HG03280 (cell line): ENCODE data around the gene OLFM4.
"Not testable (repeated sequence)": the region's sequence is repeated elsewhere in the genome, so short reads cannot be mapped to it uniquely, and the experiment has no call there.

Source experiments
- ATAC-seq: cut with Tn5 transposase; IDR thresholded peaks from one replicate; pipeline ENCODE4 v1.9.1; 2021; ENCODE audit warnings: mild to moderate bottlenecking, moderate library complexity; ENCODE audit not compliant: unreplicated experiment

Gene OLFM4

DNA sequence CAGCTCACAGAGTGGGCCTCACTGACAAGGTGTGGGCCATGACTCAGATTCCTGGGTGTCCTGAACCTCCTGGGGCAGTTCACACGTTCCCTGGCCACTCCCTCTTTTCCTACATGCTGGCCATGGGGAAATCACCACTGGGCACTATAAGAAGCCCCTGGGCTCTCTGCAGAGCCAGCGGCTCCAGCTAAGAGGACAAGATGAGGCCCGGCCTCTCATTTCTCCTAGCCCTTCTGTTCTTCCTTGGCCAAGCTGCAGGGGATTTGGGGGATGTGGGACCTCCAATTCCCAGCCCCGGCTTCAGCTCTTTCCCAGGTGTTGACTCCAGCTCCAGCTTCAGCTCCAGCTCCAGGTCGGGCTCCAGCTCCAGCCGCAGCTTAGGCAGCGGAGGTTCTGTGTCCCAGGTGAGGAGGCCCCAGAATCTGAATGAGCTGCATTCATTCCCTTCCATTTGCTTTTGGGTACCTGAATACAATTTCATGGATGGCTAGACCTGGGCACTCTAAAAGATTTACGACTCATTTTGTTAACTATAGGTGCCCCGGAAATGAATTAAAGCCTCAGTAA is at the start of gene OLFM4:
TSS of gene OLFM4 (plus strand) at position 177 of the 567 bp plus-strand sequence. CDS start at position 201, 24 bp downstream.
- ATAC-seq, result no peak

DNA sequence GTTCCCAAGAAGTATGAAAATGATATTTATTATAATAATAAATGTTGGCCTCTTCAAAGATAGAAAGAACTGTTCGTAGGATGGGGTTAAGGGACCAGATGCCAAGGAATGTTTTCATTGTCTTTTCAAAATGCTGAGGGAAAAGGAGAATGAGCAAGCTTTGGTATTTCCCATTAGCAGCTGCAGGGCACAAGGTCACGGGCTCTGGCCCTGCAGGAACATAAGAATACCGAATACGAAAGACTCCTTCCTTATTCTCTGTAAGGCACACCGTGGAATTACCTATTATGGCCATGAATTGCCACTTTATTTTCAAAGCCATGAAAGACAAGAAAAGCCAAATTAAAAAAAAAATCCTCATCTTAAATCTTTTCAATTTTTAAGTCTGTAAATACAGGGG is 49.6 kb upstream of the OLFM4 start:
- no peak for ATAC-seq

DNA sequence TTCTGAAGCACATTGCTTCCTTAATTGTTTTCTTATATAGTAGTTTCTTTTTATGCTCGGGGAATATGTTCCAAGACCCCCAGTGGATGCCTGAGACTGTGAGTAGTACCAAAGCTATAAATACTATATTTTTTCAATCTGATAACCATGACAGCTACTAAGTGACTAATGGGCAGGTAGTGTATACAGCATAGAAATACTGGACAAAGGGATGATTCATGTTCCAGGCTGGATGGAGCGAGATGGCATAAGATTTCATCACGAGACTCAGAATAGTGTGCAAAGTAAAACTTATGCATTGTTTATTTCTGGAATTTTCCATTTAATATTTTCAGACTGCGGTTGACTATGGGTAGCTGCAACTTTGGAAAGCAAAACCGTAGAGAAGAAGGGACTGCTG is 47.9 kb upstream of the OLFM4 start:
- no peak for ATAC-seq

GRCh38 chr13:52983836-52984235 is 44.8 kb upstream of the OLFM4 start:
- ATAC-seq, result no peak

GRCh38 chr13:52984881-52985363 is 43.7 kb upstream of the OLFM4 start:
- no peak for ATAC-seq

GRCh38 chr13:52991344-52992020 is 37.1 kb upstream of the OLFM4 start:
- no peak for ATAC-seq

GRCh38 chr13:52992110-52992509 is 36.5 kb upstream of the OLFM4 start:
- no peak for ATAC-seq

DNA sequence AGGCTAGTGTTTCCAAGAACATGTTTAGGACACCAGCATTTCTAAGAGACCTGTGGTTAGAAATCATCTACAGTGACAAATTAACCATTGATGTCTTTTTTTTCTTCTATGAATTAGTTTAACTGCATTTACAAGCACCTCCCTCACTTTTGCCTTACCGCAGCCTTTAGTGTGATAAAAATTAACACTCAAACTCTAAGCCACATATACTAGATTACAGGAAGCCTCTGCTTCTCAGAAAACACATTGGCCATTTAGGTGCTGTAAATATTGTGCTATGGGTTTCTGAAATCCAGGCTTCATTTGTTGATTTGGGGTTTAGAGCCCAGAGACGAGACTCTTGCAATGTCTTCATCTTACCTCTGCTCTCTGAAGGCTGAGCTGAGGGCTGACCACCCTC is 34.6 kb upstream of the OLFM4 start:
- no peak for ATAC-seq

- no peak for ATAC-seq
These were observed 33.7 kb upstream of the OLFM4 start for GRCh38 chr13:52994865-52995264.

- ATAC-seq, result no peak
These were observed 32.7 kb upstream of the OLFM4 start for GRCh38 chr13:52995946-52996345.

DNA sequence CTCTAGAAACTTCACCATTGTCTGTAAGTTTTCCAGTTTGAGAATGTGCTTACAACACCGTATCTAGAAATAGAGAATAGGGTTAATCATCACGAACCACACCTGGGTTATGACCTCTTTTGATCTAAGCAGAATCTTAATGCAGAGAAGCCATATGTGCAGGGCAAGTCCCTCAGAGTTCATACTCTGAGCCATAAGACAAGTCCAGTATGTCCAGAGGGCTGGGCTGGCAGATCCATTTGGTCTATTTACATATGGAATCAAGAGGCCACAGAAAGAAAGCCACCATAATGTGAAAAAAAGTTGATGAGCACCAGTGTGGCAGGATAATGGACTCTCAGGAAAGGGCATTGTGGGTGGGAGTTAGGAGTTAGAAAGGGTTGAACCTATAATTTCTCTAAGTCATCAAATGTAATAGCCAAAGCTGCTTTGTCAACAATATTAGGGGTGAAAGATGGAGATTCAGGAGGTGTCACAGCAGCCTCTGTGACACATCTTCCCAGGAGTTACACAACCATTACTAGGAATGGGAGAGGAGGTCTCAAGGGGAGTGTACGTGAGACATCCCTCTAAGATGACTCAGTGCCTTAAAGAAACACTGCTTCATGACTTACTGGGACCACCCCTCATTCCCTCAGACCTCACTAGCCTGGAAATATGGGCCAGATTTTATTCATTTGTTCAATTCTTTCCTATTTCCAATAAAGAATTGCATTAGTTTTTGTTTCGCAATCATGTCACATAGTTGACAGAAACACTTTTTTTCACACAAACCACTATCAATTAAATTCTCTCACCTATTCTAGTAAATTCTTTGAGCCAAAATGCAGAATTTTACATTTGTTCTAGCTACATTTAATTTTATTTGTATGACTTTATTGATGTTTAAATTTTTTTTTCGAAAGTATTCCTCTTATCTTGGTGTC is 30.4 kb upstream of the OLFM4 start:
- no peak for ATAC-seq

DNA sequence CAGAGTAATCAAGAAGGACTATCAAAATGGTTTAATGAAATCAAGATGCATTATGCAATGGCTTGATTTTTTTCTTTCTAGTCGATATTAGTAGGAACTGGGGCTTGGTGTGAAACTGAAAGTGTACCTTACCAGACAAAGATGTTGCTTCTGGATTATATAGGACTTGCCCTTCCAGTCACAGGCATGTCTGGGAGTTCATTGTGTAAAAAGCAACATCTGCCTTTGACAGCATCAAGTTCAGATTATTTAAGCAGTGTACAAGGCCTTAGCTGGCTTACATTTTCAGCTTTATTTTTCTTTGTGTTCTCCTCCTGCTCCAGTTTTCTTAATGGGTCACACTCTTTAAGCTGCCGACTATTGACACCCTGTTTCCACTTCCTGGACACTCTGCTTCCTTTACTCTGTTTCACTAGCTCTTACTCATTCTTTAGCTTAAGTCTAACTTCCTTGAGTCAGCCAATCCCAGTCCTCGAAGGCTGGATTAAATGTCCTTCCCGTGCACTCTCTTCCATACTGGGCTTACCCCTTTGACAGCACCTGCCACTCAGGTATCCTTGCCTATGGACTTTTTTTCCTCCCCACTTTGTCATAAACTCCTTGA is 29.4 kb upstream of the OLFM4 start:
- no peak for ATAC-seq

DNA sequence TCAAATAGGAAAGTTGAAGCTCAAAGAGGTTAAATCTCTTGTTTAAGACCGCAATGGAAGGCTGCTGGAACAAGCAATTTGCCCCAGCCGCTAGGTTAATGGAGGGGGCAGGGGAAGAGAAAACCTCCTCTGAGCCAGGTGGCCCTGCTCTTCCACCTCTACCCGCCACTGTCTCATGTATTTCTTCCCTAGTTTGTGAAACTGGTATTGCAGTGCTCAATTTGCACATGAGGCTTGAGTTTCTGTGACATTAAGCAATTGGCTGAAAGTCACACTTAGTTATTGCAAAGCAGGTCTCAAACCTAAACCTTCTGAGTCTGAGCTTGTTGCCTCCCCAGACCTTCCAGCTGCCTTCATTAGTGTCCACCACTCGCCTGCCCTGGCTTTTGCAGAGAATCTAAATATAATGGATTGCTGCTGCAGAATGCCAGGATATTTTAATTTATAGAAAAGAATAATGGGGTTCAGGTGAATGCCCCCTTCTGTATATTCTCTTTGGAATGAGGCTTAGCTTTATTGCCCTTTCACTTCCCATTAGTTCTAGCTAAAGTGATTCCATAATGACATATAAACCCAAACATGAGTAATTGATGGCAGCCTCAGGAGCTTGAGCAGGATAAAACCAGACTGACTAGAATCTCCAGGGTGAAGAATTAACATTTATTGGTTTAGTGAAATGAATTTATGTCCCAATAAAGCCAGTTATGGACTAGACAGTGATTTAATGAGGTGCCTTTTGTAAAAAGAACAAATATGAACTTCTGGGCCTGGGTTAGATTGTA is 27.0 kb upstream of the OLFM4 start:
- no peak for ATAC-seq

- ATAC-seq, result no peak
These were observed 24.0 kb upstream of the OLFM4 start for GRCh38 chr13:53004573-53004972.

- no peak for ATAC-seq
These were observed 23.0 kb upstream of the OLFM4 start for GRCh38 chr13:53005626-53006025.

GRCh38 chr13:53007872-53008271 is 20.7 kb upstream of the OLFM4 start:
- no peak for ATAC-seq

- no peak for ATAC-seq
These were observed 18.1 kb upstream of the OLFM4 start for GRCh38 chr13:53010374-53011105.

DNA sequence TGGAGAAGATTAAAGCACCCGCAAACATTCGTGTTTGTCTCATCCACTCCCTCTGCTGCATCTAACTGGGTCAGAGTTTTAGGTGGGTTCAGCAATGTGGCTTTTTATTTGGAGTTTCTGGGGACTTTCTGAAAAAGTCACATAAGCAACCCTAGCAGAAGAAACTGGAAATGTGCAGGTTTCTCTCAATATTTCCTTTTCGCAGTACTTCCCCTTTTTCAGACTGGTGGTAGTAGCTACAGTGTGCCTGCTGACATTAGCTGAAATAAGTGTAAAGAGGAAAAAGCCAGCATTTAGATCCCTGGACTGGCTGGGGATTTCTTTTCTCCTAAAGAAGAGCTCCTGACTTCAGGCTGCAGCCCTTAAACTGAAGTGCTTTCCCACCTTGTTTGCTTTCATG is 15.9 kb upstream of the OLFM4 start:
- no peak for ATAC-seq

- no peak for ATAC-seq
These were observed 15.5 kb upstream of the OLFM4 start for GRCh38 chr13:53013113-53013512.

GRCh38 chr13:53014018-53014417 is 14.6 kb upstream of the OLFM4 start:
- not testable (repeated sequence) for ATAC-seq
